H9 (cell line): ENCODE measurements around the gene H6PD. TPM values are rescaled to one million over a fixed set of nuclear protein-coding genes. Genes with fewer than 3 reads are reported as not detected.

Experiments
- DNase-seq: peaks from one replicate; pipeline ENCODE4 v3.0.0-alpha.2; 2017
- H2AFZ ChIP-seq: one replicate; pipeline ENCODE4 v1.6.1; 2013; ENCODE audit warnings: mild to moderate bottlenecking, low read length, control low read depth, moderate library complexity
- H2AK5ac ChIP-seq: 2 replicates; pipeline ENCODE4 v1.6.1; 2013; ENCODE audit warnings: low read length, control low read depth, mixed read lengths; ENCODE audit not compliant: insufficient read length
- H2BK120ac ChIP-seq: one replicate; pipeline ENCODE4 v1.6.1; 2013; ENCODE audit warnings: low read depth, mild to moderate bottlenecking, low read length, control low read depth, inconsistent platforms; ENCODE audit not compliant: poor library complexity, severe bottlenecking
- H2BK12ac ChIP-seq: 2 replicates; pipeline ENCODE4 v1.6.1; 2013; ENCODE audit warnings: low read length, control low read depth, mixed read lengths, low read depth; ENCODE audit not compliant: insufficient read length
- H2BK15ac ChIP-seq: 2 replicates; pipeline ENCODE4 v1.6.1; 2013; ENCODE audit warnings: low read depth, low read length, control low read depth
- H2BK20ac ChIP-seq: one replicate; pipeline ENCODE4 v1.6.1; 2013; ENCODE audit warnings: low read depth, mild to moderate bottlenecking, low read length, control low read depth, inconsistent platforms; ENCODE audit not compliant: poor library complexity, severe bottlenecking
- H2BK5ac ChIP-seq: 2 replicates; pipeline ENCODE4 v1.6.1; 2013; ENCODE audit warnings: low read length, control low read depth, mixed read lengths; ENCODE audit not compliant: insufficient read length
- H3K14ac ChIP-seq: 2 replicates; pipeline ENCODE4 v1.6.1; 2013; ENCODE audit warnings: low read length, control low read depth; ENCODE audit not compliant: insufficient read depth
- H3K18ac ChIP-seq: 2 replicates; pipeline ENCODE4 v1.6.1; 2013; ENCODE audit warnings: low read depth, mild to moderate bottlenecking, mixed read lengths, low read length, control low read depth; ENCODE audit not compliant: insufficient read length
- H3K23ac ChIP-seq: 2 replicates; pipeline ENCODE4 v1.6.1; 2013; ENCODE audit warnings: low read length, control low read depth, mixed read lengths, low read depth; ENCODE audit not compliant: insufficient read length
- H3K23me2 ChIP-seq: 2 replicates; pipeline ENCODE4 v1.6.1; 2013; ENCODE audit warnings: low read depth, mild to moderate bottlenecking, mixed read lengths, low read length, control low read depth; ENCODE audit not compliant: insufficient read length, poor library complexity, severe bottlenecking
- H3K27ac ChIP-seq: 2 replicates; pipeline ENCODE4 v1.5.1; 2013; ENCODE audit warnings: low read length, control low read depth, mixed read lengths, low read depth; ENCODE audit not compliant: insufficient read length
- H3K27me3 ChIP-seq: 2 replicates; pipeline ENCODE4 v1.6.1; 2013; ENCODE audit warnings: low read length, control low read depth, inconsistent platforms; ENCODE audit not compliant: insufficient read depth
- H3K4ac ChIP-seq: 2 replicates; pipeline ENCODE4 v1.6.1; 2013; ENCODE audit warnings: low read depth, mild to moderate bottlenecking, control low read depth, inconsistent platforms, low read length, moderate library complexity
- H3K4me1 ChIP-seq: 2 replicates; pipeline ENCODE4 v1.6.1; 2013; ENCODE audit warnings: low read length, control low read depth, inconsistent platforms; ENCODE audit not compliant: insufficient read depth
- H3K4me2 ChIP-seq: 2 replicates; pipeline ENCODE4 v1.6.1; 2013; ENCODE audit warnings: low read length, control low read depth, mixed read lengths; ENCODE audit not compliant: insufficient read length, insufficient read depth
- H3K56ac ChIP-seq: 2 replicates; pipeline ENCODE4 v1.6.1; 2013; ENCODE audit warnings: low read depth, mild to moderate bottlenecking, mixed read lengths, low read length, control low read depth; ENCODE audit not compliant: insufficient read length
- H3K79me1 ChIP-seq: 2 replicates; pipeline ENCODE4 v1.6.1; 2013; ENCODE audit warnings: low read depth, mild to moderate bottlenecking, moderate library complexity, low read length, control low read depth, inconsistent platforms; ENCODE audit not compliant: insufficient read depth, poor library complexity, severe bottlenecking
- H3K79me2 ChIP-seq: 2 replicates; pipeline ENCODE4 v1.6.1; 2013; ENCODE audit warnings: low read length, control low read depth, inconsistent platforms; ENCODE audit not compliant: insufficient read depth
- H3K9ac ChIP-seq: 2 replicates; pipeline ENCODE4 v1.6.1; 2013; ENCODE audit warnings: low read length, control low read depth, mixed read lengths; ENCODE audit not compliant: insufficient read length; ENCODE audit errors: extremely low read depth
- H3K9me3 ChIP-seq: one replicate; pipeline ENCODE4 v1.6.1; 2013; ENCODE audit warnings: low read depth, low read length, inconsistent platforms; ENCODE audit not compliant: control insufficient read depth
- H3T11ph ChIP-seq: one replicate; pipeline ENCODE4 v1.6.1; 2013; ENCODE audit warnings: mild to moderate bottlenecking, low read length, control low read depth, inconsistent platforms
- H4K20me1 ChIP-seq: one replicate; pipeline ENCODE4 v1.6.1; 2013; ENCODE audit not compliant: control insufficient read depth, insufficient read length, insufficient read depth
- H4K5ac ChIP-seq: 2 replicates; pipeline ENCODE4 v1.6.1; 2013; ENCODE audit warnings: low read depth, mild to moderate bottlenecking, mixed read lengths, low read length, control low read depth; ENCODE audit not compliant: insufficient read length
- H4K8ac ChIP-seq: replicated peaks from 2 replicates; pipeline ENCODE4 v1.6.1; 2013; ENCODE audit warnings: low read length, control low read depth, mixed read lengths, low read depth; ENCODE audit not compliant: insufficient read length
- H4K91ac ChIP-seq: 2 replicates; pipeline ENCODE4 v1.6.1; 2013; ENCODE audit warnings: low read depth, mild to moderate bottlenecking, moderate library complexity, mixed read lengths, low read length, control low read depth; ENCODE audit not compliant: insufficient read length
- H3K27ac Mint-ChIP-seq, 3 experiments: 2 replicates in 2 of 3; 3 replicates in 1 of 3; pipeline ENCODE4 v1.8.0; 2020 to 2021; ENCODE audit warnings: mixed read lengths in 3 of 3, mild to moderate bottlenecking in 1 of 3, moderate library complexity in 1 of 3
- H3K27me3 Mint-ChIP-seq: 2 replicates; pipeline ENCODE4 v1.8.0; 2021; ENCODE audit warnings: low read depth, mild to moderate bottlenecking, moderate library complexity, mixed read lengths
- H3K36me3 Mint-ChIP-seq, 3 experiments: 2 replicates in 2 of 3; 3 replicates in 1 of 3; pipeline ENCODE4 v1.8.0; 2020 to 2021; ENCODE audit warnings: low read depth in 3 of 3, mixed read lengths in 3 of 3; ENCODE audit not compliant: insufficient read depth in 1 of 3
- H3K4me1 Mint-ChIP-seq, 2 experiments: 2 replicates each; pipeline ENCODE4 v1.8.0; 2020; ENCODE audit warnings: mixed read lengths in 2 of 2
- H3K4me3 Mint-ChIP-seq, 2 experiments: 2 replicates in 1 of 2; 3 replicates in 1 of 2; pipeline ENCODE4 v1.8.0; 2020 to 2021; ENCODE audit warnings: mild to moderate bottlenecking in 2 of 2, mixed read lengths in 2 of 2, moderate library complexity in 1 of 2
- H3K9me3 Mint-ChIP-seq, 2 experiments: 2 replicates in 1 of 2; 3 replicates in 1 of 2; pipeline ENCODE4 v1.8.0; 2020; ENCODE audit warnings: mild to moderate bottlenecking in 2 of 2, mixed read lengths in 2 of 2, moderate library complexity in 1 of 2
- CTCF ChIP-seq: fragments of 200-600 bp; sonication (generic); conservative IDR thresholded peaks from 3 replicates; pipeline ENCODE4 v1.8.0; 2021; ENCODE audit warnings: antibody characterized with exemption, mild to moderate bottlenecking
- WGBS: extraction: QIAGEN DNeasy Blood & Tissue Kit; methylation state at CpG from one replicate; pipeline ENCODE4 v1.1.7; 2013; ENCODE audit warnings: missing lambda C conversion rate, low lambda C conversion rate, mixed read lengths; ENCODE audit not compliant: insufficient read length; ENCODE audit errors: extremely low coverage; 5-methylcytosine and 5-hydroxymethylcytosine counted together
- total RNA-seq: library from RNA; stranded (reverse); gene quantifications from 2 replicates; pipeline ENCODE4 v1.2.1, GENCODE V29; 2021

Gene H6PD
- total RNA-seq, 1 experiment from 2014 or later: 7.9 TPM

- Histone ChIP-seq H3K27me3 (no peaks in the 10 kb centered on the region), H2BK5ac (no peak overlapping the region), H2AK5ac (no peak overlapping the region), H3K23me2 (no peaks in the 10 kb centered on the region), H2BK12ac (no peak overlapping the region), H3K9ac (no peak overlapping the region), H3K18ac (no peak overlapping the region), H3K4me2 (no peak overlapping the region), H3K79me1 (no peaks in the 10 kb centered on the region), H3T11ph (no peak overlapping the region), H2BK15ac (no peak overlapping the region), H3K9me3 (no peaks in the 10 kb centered on the region), H3K56ac (no peak overlapping the region), H3K14ac (no peak overlapping the region; the same call in 1 of the 2 replicates), H3K23ac (no peak overlapping the region), H2BK120ac (no peak overlapping the region), H4K91ac (no peak overlapping the region), H3K4ac (no peak overlapping the region), H4K8ac (no peak overlapping the region), H3K4me1 (no peaks in the 10 kb centered on the region; the same call in 1 of the 2 replicates), H2AFZ (no peak overlapping the region), H4K5ac (no peak overlapping the region), H2BK20ac (no peak overlapping the region), H3K79me2 (no peaks in the 10 kb centered on the region), H3K27ac (no peak overlapping the region), H4K20me1 (no peaks in the 10 kb centered on the region)
- Mint-ChIP-seq H3K27ac (peak overlapping the region in 1 of 3 experiments; percentile 73; a peak in 2 of 7 replicates), H3K4me1 (peaks cover 27 to 38% of the 10 kb centered on the region in 2 experiments), H3K9me3 (no peaks in the 10 kb centered on the region; a peak in 1 of 5 replicates), H3K27me3 (peaks cover 16% of the 10 kb centered on the region), H3K4me3 (no peak overlapping the region), H3K36me3 (no peaks in the 10 kb centered on the region; a peak in 1 of 7 replicates)
- no CpG with 5 or more reads among the region's 10 CpGs for WGBS
- no peak for DNase-seq
- TF ChIP-seq CTCF: no peak
Measured at GRCh38 chr1:9278585-9279153, 44.1 kb downstream of the H6PD start.
